T-helper 9 cell (primary cell): ENCODE measurements around the gene PARVB.
A peak's percentile ranks its signal among the peaks of the same experiment; 100 is the strongest.
"Not testable (repeated sequence)": the region's sequence is repeated elsewhere in the genome, so short reads cannot be mapped to it uniquely, and the experiment has no call there.

Experiments used
- DNase-seq: peaks from one replicate; pipeline ENCODE4 v3.0.0-alpha.2; 2020

PARVB gene

GRCh38 chr22:43998679-43999264 is 25.3 kb upstream of the PARVB start:
- DNase-seq: no peak

GRCh38 chr22:43999378-43999777 is 24.7 kb upstream of the PARVB start:
- DNase-seq: no peak

- DNase-seq: no peak
Observed at GRCh38 chr22:44000123-44000522, 24.0 kb upstream of the PARVB start.

GRCh38 chr22:44001521-44001920 is 22.6 kb upstream of the PARVB start:
- DNase-seq: no peak

GRCh38 chr22:44002324-44002723 is 21.8 kb upstream of the PARVB start:
- DNase-seq: no peak

GRCh38 chr22:44002997-44003396 is 21.1 kb upstream of the PARVB start:
- DNase-seq: no peak

- no peak for DNase-seq
Observed at GRCh38 chr22:44003405-44004103, 20.5 kb upstream of the PARVB start.

GRCh38 chr22:44004104-44004460 is 20.0 kb upstream of the PARVB start:
- DNase-seq: no peak

- no peak for DNase-seq
Observed at GRCh38 chr22:44005524-44005923, 18.6 kb upstream of the PARVB start.

- no peak for DNase-seq
Observed at GRCh38 chr22:44012162-44012561, 11.9 kb upstream of the PARVB start.

- DNase-seq: no peak
Observed at GRCh38 chr22:44012591-44012990, 11.5 kb upstream of the PARVB start.

- DNase-seq: no peak
Observed at GRCh38 chr22:44014241-44014640, 9.9 kb upstream of the PARVB start.

- not testable (repeated sequence) for DNase-seq
Observed at GRCh38 chr22:44016586-44016985, 7.5 kb upstream of the PARVB start.

- DNase-seq: no peak
Observed at GRCh38 chr22:44018594-44018993, 5.5 kb upstream of the PARVB start.

GRCh38 chr22:44019416-44019815 is 4.7 kb upstream of the PARVB start:
- DNase-seq: no peak

- DNase-seq: no peak
Observed at GRCh38 chr22:44019846-44020245, 4.3 kb upstream of the PARVB start.

- no peak for DNase-seq
Observed at GRCh38 chr22:44020981-44021380, 3.1 kb upstream of the PARVB start.

- no peak for DNase-seq
Observed at GRCh38 chr22:44023404-44024287, 456 bp upstream of the PARVB start.

GRCh38 chr22:44025171-44026065 is 1.3 kb downstream of the PARVB start:
- no peak for DNase-seq

- DNase-seq: no peak
Observed at GRCh38 chr22:44026066-44026629, 2.0 kb downstream of the PARVB start.

GRCh38 chr22:44026630-44027511 is 2.8 kb downstream of the PARVB start:
- peak; percentile 54 for DNase-seq
